HG03432 (cell line): Measurements from ENCODE around the gene NCOA4.
"Not testable (repeated sequence)": the region's sequence is repeated elsewhere in the genome, so short reads cannot be mapped to it uniquely, and the experiment has no call there.

Experiments
- ATAC-seq: cut with Tn5 transposase; IDR thresholded peaks from one replicate; pipeline ENCODE4 v1.9.1; 2021; ENCODE audit warnings: mild to moderate bottlenecking, moderate library complexity; ENCODE audit not compliant: unreplicated experiment

Gene NCOA4

GRCh38 chr10:46022978-46023702 is 7.3 kb downstream of the NCOA4 start:
- peak; percentile 96 for ATAC-seq

DNA sequence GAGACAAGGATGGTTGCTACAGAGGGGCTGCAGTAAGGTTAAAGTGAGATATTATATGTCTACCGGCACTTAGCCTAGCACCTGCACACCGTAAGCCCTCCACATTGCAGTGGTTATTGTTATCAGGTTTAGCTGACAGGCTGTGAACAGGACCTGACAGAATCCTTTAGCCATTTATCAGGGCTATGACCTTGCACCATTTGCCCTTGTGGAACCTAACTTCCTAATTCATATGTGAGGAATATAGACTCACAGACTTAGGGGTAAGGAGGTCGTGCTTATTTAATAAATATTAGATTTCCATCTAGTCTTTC is 10.1 kb downstream of the NCOA4 start:
- no peak for ATAC-seq

- ATAC-seq = no peak
Measured at GRCh38 chr10:46019569-46020343, 10.7 kb downstream of the NCOA4 start.

DNA sequence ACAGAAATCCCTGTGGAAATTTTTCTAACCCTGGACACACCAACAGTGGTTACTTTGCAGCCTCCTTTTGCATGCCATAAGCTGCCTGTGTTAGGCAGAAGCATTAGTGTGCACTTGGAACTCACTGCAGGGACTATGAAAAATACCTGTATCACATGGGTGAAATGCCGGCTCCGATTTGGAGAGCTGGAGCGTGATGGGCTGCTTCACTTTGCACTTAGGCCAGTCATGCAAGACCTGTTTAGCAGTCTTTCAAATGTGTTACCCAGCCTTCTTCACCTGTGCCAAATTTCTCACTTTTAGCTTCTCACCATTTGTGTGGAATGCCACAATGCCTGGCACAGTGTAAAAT is 11.3 kb downstream of the NCOA4 start:
- ATAC-seq = no peak

DNA sequence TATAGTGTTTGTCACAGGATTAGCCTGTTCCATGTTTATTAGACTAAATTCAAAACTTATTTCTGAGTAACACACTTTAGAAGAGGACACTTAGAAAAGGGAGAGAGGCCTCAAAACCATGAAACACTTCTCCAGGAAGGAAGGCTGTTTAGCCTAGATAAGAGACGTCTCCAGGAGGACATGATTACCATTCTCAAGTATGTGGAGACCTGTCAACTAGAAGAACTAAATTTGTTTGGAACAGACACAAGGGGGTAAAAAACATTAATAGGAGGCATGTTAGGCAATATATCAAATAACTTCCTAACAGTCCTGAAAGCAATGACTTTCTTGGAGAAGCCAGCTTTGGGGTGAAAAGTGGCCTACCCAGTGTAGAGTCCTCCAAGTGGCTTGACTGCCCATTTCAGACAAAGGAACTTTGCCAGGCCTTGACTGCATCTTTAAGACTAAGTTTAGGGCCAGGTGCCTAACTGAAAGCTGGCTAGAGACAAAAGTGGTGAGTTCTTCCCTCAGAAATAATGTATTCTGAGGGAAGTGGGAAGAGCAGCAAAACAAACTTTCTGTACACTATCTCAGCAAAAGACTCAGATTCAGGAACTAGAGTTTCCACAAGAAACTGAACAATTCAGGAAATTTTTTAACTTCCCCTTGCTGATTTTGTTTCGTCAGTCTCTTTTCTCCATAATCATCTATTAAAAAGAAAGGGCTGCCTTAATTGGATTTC is 11.8 kb downstream of the NCOA4 start:
- ATAC-seq = no peak

DNA sequence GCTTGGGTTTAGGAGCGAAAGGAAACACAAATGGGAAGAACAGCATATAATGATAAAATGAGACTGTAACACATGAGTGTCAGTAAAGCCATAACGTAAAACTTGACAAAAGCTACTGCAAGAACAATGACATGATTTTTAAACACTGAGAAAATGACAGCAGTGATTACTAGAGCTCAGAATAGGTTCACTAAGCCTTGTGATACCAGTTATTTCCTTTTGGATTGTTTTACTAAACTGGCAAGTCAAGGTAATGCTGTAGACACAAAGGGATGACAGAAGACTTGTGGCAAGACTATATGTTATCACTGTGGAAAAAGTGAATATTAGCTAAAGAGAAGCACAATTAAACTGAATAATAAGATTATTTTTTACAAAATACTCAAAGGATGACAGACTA is 12.7 kb downstream of the NCOA4 start:
- ATAC-seq = no peak

DNA sequence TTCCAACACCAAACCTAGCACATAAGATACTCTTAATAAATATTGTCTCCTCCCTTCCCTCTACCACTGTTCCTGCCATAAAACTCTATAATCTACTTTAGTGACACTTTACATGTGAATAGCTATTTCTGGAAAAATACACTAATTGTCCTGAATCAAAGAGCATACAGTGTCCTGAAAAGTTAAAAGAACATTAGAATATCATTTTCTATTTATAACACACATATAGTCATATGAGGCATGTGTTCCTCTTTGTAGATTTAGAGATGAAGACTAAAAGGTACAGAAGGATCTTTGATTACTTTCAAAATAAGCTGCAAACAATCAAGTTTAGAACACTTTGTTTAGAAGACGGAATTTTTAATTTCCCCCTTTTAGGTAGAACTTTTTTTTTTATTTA is 13.6 kb downstream of the NCOA4 start:
- no peak for ATAC-seq

- ATAC-seq = no peak
Measured at GRCh38 chr10:46016190-46016589, 14.2 kb downstream of the NCOA4 start.

DNA sequence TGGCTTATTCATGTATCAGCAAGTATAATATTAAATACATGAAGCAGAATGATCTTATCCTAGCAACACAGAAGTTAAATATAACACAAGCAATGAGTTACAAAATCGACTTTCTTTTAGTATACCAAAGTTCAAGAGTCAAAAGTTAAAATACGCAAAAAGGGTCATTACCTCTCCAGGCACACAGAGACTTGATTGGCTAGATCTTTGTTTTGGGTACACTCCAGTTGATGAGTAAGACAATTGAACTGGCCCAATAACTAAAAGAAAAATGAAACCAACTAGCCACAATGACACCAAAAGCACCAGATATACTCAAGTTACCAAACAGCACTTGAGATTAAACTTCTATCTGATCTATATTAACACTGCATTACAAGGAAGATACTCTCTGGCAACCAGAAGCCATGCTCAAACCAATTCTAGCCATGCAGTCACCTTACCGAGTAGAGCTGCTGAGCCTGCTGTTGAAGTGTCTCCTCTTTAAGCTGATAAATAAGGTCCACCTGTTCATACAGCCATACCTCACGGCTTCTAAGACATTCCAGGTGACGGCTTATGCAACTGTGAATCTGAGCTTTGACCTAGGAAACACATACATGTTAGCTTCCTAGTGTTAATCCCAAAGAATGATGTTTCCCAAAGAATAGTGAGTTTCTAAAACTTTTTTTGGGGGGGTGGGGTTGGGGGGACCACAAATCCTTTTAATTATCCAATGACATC is 15.6 kb downstream of the NCOA4 start:
- no peak for ATAC-seq

- ATAC-seq = no peak
Measured at GRCh38 chr10:46014206-46014605, 16.2 kb downstream of the NCOA4 start.

GRCh38 chr10:46012746-46013145 is 17.7 kb downstream of the NCOA4 start:
- no peak for ATAC-seq

DNA sequence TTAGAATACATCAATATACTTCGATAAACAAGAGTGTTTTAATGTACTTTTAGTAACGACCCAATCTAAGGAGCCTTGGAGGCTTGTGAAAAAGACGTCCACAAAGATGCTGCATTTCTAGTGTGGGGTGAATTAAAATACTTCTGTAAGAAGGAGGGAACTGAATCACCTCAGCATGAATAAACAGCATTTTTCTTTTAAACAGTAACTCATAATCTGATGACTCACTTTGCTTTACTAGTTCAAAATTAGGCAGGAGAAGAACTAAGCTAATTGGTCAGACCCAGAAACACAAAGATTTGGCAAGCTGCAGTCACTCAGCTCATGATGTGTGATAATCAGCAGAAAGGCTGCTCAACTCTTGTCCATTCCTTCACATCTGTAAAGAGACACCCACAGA is 24.2 kb downstream of the NCOA4 start:
- no peak for ATAC-seq

- no peak for ATAC-seq
Measured at GRCh38 chr10:46005383-46005782, 25.0 kb downstream of the NCOA4 start.

GRCh38 chr10:46004963-46005362 is 25.5 kb downstream of the NCOA4 start:
- no peak for ATAC-seq

DNA sequence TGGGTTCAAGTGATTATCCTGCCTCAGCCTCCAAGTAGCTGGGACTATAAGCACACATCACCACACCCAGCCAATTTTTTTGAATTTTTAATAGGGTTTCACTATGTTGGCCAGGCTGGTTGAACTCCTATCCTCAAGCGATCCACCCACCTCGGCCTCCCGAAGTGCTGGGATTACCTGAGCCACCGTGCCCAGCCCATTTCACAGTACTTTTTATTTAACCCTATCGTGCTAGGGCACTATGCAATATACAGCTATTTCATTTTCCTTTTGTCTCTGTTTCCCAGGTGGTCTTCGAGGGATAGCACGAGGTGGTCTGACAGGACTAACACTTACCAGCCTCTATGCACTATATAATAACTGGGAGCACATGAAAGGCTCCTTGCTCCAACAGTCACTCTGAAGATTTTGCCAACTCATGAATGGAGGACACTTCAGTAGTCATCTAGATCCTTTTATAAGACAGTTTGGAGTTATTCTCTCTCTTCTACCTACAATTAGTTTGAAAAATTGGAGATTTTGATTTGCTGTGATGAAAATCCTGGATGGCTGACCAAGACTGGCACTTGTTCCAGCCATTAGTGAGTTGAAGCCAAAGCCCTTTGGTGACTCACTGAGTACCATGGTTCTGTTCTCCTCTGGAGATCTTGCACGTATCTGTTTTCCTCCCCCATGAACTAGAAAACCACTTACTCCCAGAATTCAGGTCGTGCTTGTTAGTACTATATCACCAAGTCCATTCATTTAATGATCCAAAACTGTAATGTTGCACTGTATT is 27.3 kb downstream of the NCOA4 start:
- ATAC-seq = no peak

- not testable (repeated sequence) for ATAC-seq
Measured at GRCh38 chr10:46002189-46002687, 28.2 kb downstream of the NCOA4 start.

DNA sequence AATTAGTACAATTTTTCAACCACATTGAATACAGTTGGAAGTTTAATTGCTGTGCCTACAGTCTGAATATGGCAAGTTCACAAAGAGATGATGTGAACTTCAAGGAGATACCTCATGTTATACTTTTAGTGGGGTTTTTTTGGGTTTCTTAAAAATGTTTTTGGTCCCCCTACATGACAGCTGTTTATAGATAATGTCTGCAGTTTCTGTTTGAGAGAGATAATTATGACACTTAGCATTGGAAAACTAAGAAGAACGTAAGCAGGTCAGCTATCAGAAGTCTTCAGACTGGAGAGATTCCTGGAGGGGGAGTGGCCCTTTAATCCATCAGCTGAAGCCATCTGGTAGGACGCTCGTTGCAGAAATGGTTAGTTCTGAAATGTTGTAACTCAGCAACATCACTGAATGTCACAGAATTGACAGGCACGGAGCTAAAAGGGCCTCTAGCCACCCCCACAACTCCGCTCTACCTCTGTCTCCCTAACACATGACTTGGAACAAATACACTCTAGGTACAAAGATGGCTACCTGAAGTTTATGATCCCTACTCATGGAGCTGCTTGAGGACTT is 29.2 kb downstream of the NCOA4 start:
- no peak for ATAC-seq

DNA sequence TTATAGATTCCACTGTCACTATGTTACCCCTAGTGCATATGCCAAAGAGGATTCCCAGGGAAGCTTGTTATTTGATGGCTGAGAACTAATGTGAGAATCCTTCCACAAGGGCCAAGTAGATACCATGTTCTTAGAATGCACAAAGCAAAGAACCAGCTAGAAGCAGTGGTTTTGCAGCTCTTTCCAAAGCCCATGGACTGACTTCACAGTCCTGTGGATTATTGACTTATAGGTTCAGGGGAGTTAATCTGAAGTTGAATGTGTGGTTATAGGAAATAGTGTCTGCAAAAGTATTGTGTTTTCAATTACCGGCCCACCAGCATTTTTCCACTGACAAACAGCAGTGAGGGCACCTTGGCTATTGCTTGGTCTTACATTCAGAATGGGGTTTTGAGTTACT is 29.9 kb downstream of the NCOA4 start:
- ATAC-seq = no peak

- ATAC-seq = not testable (repeated sequence)
Measured at GRCh38 chr10:45999955-46000354, 30.5 kb downstream of the NCOA4 start.
